HEK293T (cell line): ENCODE results near the gene FAM20C.

Experiments used
- CTCF ChIA-PET: fragments of 350-600 bp; formaldehyde crosslinking; extraction: SDS; loops from one replicate; lab custom pipeline; 2021; ENCODE audit warnings: antibody characterized with exemption, inconsistent platforms; lab: Yijun Ruan, JAX
- POLR2A ChIA-PET: fragments of 350-600 bp; formaldehyde crosslinking; extraction: SDS; loops from one replicate; lab custom pipeline; 2020; ENCODE audit warnings: antibody characterized with exemption, inconsistent platforms; lab: Yijun Ruan, JAX
- DNase-seq: peaks from one replicate; pipeline ENCODE4 v3.0.0; 2012; ENCODE audit warnings: mixed read lengths; ENCODE audit errors: extremely low spot score
- ARNT ChIP-seq: fragments of 450-650 bp; IDR thresholded peaks from 2 replicates; pipeline ENCODE4 v1.6.1; 2017; ENCODE audit warnings: mild to moderate bottlenecking
- BHLHE40 ChIP-seq: fragments of 450-650 bp; IDR thresholded peaks from 2 replicates; pipeline ENCODE4 v1.6.1; 2016; ENCODE audit warnings: mild to moderate bottlenecking, moderate library complexity, borderline replicate concordance
- CTBP1 ChIP-seq: fragments of 450-650 bp; IDR thresholded peaks from 2 replicates; pipeline ENCODE4 v1.6.1; 2016; ENCODE audit warnings: borderline replicate concordance
- ELF4 ChIP-seq: fragments of 450-650 bp; IDR thresholded peaks from 2 replicates; pipeline ENCODE4 v1.6.1; 2017; ENCODE audit warnings: antibody characterized with exemption
- FOXA1 ChIP-seq: fragments of 450-650 bp; IDR thresholded peaks from 2 replicates; pipeline ENCODE4 v1.6.1; 2016; ENCODE audit warnings: mild to moderate bottlenecking
- FOXK2 ChIP-seq: fragments of 450-650 bp; IDR thresholded peaks from 2 replicates; pipeline ENCODE4 v1.6.1; 2016; ENCODE audit warnings: mild to moderate bottlenecking
- FOXM1 ChIP-seq: fragments of 450-650 bp; IDR thresholded peaks from 2 replicates; pipeline ENCODE4 v1.6.1; 2017; ENCODE audit warnings: mild to moderate bottlenecking, borderline replicate concordance
- HDGF ChIP-seq: fragments of 450-650 bp; IDR thresholded peaks from 2 replicates; pipeline ENCODE4 v1.6.1; 2017; ENCODE audit warnings: antibody characterized with exemption, borderline replicate concordance
- L3MBTL2 ChIP-seq: fragments of 450-650 bp; conservative IDR thresholded peaks from 2 replicates; pipeline ENCODE4 v1.6.1; 2016; ENCODE audit warnings: mild to moderate bottlenecking
- LEF1 ChIP-seq: fragments of 450-650 bp; IDR thresholded peaks from 2 replicates; pipeline ENCODE4 v1.6.1; 2017; ENCODE audit warnings: mild to moderate bottlenecking, borderline replicate concordance
- NFRKB ChIP-seq: fragments of 450-650 bp; IDR thresholded peaks from 2 replicates; pipeline ENCODE4 v1.6.1; 2016; ENCODE audit warnings: mild to moderate bottlenecking, moderate library complexity
- PKNOX1 ChIP-seq: fragments of 450-650 bp; IDR thresholded peaks from 2 replicates; pipeline ENCODE4 v1.6.1; 2016
- SP1 ChIP-seq: fragments of 450-650 bp; IDR thresholded peaks from 2 replicates; pipeline ENCODE4 v1.6.1; 2017
- SUZ12 ChIP-seq: fragments of 450-650 bp; IDR thresholded peaks from 2 replicates; pipeline ENCODE4 v1.6.1; 2016; ENCODE audit warnings: mild to moderate bottlenecking
- TARDBP ChIP-seq: fragments of 450-650 bp; IDR thresholded peaks from 2 replicates; pipeline ENCODE4 v1.6.1; 2016
- ZNF384 ChIP-seq: fragments of 450-650 bp; IDR thresholded peaks from 2 replicates; pipeline ENCODE4 v1.6.1; 2016

FAM20C gene

DNA sequence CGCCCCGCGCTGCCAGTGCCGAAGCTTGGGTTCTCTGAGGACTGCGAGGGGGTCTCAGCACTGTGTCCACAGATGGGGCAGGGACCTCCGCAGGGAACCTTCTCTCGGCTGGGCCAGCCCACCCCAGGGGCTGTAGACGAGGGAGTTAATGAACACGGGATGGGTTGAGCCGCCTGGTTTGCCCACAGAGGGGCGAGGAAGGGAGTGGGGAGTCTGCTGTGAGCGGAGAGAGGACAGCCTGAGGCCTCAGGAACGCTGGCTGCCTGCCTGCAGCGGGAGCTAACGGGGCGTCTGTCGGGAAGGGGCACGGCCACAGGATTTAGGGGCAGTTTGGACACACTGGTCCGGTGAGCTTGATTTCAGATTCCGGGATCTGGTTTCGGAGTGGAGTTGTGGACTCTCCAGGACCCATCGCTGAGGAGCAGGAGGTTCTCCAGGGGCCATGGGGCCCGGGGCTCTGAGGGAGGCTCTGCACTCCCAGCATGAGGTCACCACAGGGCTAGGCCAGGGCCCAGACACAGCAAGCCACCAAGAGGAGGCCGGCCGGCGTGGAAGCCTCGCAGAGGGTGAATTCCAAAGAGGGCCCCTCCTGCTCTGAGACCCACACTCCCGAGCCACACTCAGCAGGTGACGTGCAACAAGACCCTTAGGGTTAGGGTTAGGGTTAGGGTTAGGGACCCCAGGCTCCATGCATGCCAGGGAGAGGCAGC is 19.0 kb upstream of the FAM20C start:
- ChIA-PET CTCF (no interaction called here), POLR2A (no interaction called here)
- no peak for TF ChIP-seq CTBP1
- TF ChIP-seq SP1, result no peak
- no peak for TF ChIP-seq PKNOX1
- TF ChIP-seq ELF4, result no peak
- TF ChIP-seq L3MBTL2, result no peak
- no peak for TF ChIP-seq FOXK2
- TF ChIP-seq ZNF384, result no peak
- TF ChIP-seq LEF1, result no peak
- TF ChIP-seq HDGF, result no peak
- no peak for TF ChIP-seq TARDBP
- no peak for TF ChIP-seq BHLHE40
- DNase-seq, result no peak

GRCh38 chr7:174716-175115 is 17.7 kb upstream of the FAM20C start:
- ChIA-PET CTCF (no interaction called here), POLR2A (no interaction called here)
- no peak for TF ChIP-seq CTBP1
- no peak for TF ChIP-seq PKNOX1
- TF ChIP-seq FOXA1, result no peak
- no peak for TF ChIP-seq FOXK2
- TF ChIP-seq HDGF, result no peak
- no peak for TF ChIP-seq L3MBTL2
- no peak for TF ChIP-seq TARDBP
- TF ChIP-seq SP1, result no peak
- TF ChIP-seq FOXM1, result no peak
- no peak for TF ChIP-seq ZNF384
- no peak for TF ChIP-seq SUZ12
- no peak for TF ChIP-seq ELF4
- no peak for TF ChIP-seq LEF1
- no peak for TF ChIP-seq BHLHE40
- no peak for TF ChIP-seq ARNT
- no peak for TF ChIP-seq NFRKB
- no peak for DNase-seq

- ChIA-PET CTCF (no interaction called here), POLR2A (no interaction called here)
- DNase-seq, result no peak
- TF ChIP-seq LEF1 (no peak), FOXA1 (no peak), CTBP1 (no peak), L3MBTL2 (no peak)
Observed at GRCh38 chr7:175955-176354, 16.4 kb upstream of the FAM20C start.

DNA sequence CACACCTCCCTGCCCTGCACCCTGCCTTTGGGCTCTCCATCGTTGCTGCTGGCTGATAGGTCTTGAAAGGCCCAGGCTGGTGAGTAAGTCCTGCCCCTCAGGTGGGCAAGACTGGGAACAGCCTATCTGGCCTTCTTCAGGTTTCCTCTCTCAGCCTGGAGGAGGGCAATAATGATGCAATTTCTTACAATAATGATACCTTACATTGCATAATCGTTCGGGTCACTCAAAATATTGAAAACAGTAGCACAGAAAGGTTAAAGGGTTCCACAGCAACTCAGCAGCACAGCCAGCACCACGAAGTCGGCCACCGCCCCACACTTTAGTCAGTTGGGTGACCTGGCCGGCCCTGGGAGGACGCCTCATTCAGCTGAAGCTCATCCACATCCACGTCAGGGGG is 16.0 kb upstream of the FAM20C start:
- ChIA-PET CTCF (no interaction called here), POLR2A (no interaction called here)
- TF ChIP-seq PKNOX1 (no peak), CTBP1 (no peak), ARNT (no peak), SUZ12 (no peak), FOXK2 (no peak), ELF4 (no peak), NFRKB (no peak), SP1 (no peak), BHLHE40 (no peak), L3MBTL2 (no peak), ZNF384 (no peak), TARDBP (no peak), HDGF (no peak)
- DNase-seq, result no peak

GRCh38 chr7:176786-177459 is 15.4 kb upstream of the FAM20C start:
- CTCF ChIA-PET, result no interaction called here
- POLR2A ChIA-PET, result no interaction called here
- DNase-seq, result no peak
- TF ChIP-seq ARNT (no peak), FOXA1 (no peak), HDGF (no peak), ELF4 (no peak), SUZ12 (no peak), FOXM1 (no peak), LEF1 (no peak), TARDBP (no peak), NFRKB (no peak), CTBP1 (no peak), PKNOX1 (no peak), FOXK2 (no peak), L3MBTL2 (no peak), BHLHE40 (no peak)
